ENCODE results near the gene ANGPT4.

The ANGPT4 gene, protein sequence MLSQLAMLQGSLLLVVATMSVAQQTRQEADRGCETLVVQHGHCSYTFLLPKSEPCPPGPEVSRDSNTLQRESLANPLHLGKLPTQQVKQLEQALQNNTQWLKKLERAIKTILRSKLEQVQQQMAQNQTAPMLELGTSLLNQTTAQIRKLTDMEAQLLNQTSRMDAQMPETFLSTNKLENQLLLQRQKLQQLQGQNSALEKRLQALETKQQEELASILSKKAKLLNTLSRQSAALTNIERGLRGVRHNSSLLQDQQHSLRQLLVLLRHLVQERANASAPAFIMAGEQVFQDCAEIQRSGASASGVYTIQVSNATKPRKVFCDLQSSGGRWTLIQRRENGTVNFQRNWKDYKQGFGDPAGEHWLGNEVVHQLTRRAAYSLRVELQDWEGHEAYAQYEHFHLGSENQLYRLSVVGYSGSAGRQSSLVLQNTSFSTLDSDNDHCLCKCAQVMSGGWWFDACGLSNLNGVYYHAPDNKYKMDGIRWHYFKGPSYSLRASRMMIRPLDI

DNA sequence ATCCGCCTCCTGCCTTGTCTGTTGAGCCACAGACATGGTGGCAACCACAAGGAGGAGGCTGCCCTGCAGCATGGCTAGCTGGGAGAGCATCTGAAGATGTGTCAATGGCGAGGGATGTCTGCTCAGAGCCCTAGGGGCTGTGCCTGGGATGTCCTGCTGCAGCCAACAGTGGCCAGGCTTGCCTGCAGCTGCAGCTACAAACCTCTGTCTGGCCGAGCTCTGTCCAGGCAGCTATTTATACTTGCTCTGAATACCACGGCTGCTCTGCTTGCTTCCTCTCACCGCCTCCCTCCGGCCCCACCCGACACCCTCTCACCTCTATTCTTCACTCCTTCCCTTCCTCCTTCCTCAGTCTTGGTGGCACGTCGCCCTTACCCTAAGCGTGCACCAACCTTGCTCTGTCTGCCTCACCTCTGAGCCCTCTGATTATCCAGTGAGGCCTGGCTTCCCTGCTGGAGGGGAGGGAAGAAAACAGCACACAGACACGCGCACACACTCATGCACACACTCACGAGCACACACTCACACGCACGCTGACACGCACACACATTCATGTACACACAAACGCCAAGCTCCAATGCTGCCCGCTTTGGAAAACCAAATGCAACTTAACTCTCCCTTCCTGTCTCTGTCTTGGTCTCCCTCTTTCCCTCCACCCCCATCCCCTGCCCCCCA lies at the start of gene ANGPT4:
ANGPT4 (minus strand) TSS at position 210 of the 675 bp plus-strand sequence; CDS start at position 90, 120 bp downstream.
- DNase-seq = peak; percentile 32

DNA sequence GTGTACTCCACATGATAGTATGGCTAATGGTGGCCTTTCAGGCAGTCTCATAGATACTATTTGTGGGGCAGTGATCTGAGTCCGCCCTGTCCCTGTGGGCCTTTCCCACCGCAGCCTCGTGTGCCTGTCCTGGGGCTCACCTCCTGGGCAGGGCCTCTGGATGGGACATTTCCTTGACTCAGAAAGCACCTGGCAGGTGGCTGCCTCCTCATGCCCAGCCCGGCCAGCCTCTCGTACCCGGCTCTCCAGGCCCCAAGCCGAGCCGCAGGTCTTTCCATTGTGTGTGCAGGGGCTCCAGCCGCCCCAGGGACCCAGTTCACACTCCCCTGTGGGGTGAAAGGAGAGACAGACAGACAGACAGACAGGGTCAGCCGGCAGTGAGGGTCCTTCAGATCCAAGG lies 47.7 kb upstream of the ANGPT4 start:
- DNase-seq = no peak

DNA sequence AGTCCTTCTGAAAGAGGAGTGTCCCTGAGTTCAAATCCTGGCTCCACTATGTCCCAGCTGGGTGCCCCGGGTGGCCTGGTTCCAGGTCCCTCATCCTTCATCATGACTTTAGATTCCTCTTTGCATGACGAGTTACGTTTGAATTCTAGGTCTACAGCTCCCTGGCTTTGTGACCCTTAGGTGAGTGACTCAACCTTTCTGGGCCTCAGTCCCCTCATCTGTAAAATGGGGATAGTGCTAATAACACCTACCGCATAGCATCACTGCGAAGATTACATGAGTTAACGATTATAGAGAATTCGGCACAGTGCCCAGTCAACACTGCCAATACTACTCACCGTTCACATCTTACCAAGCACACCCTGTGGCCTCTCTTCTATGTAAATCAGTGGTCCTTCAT lies 46.5 kb upstream of the ANGPT4 start:
- no peak for DNase-seq

DNA sequence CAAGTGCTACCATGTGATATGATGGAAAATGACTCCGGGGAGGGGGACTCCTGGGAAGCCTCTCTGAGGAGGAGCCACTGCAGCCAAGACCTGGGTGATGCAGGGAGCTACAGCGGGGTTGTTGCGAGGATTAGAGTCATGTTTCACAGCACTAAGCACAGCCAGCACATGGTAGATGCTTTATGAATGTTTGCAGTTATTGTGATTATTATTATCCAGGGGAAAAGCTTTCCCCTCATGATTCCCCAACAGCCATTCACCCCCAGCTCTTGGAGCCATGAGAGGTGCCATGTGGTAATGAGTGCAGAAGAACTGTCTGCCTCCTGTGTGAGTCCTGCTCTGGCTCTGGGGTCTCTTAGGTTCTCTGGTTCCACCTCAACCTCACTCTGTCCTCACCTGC lies 46.1 kb upstream of the ANGPT4 start:
- DNase-seq = no peak

DNA sequence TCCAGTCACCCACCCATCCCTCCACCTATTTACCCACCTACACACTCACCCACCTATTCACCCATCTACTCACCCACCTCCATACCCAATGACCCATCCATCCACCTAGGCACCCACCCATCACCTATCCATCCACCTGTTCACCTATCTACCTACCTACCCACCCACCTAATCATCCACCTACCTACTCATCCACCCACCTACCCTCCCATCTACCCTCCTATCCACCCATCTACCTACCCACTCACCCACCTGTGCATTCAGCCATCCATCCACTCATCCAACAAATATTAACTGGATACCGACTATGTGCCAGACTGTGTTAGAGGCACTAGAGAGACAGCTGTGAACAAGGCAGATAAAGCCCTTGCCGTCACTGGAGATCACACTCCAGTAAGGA lies 45.6 kb upstream of the ANGPT4 start:
- no peak for DNase-seq

DNA sequence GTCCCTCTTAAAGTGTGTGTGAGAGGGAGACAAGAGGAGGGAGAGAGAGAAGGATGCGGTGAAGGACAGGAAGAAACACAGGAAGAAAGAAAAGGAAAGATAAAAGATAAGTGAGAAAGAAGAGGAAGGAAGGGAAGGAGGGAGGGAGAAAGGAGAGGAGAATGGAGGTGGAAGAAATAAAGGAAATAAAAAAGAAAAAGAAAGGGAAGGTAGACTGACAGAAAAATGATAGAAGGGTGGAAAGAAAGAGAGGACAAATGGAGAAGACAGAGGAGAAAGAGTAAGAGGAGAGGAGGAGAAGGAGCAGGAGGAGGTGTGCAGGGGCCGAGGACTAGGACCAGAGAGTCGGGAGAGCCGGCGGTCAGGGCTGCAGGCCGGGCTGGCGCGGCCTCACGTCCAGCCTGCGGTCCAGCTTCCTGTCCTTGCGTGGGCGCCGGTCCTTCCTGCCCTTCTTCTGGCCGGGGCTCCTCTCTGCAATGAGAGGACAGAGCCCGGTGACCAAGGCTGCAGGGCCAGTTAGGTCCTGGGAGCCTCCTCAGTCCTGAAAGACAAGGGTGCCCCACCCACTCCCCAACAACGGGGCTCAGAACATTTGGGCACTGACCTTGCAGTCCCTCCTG lies 44.0 kb upstream of the ANGPT4 start:
- no peak for DNase-seq

DNA sequence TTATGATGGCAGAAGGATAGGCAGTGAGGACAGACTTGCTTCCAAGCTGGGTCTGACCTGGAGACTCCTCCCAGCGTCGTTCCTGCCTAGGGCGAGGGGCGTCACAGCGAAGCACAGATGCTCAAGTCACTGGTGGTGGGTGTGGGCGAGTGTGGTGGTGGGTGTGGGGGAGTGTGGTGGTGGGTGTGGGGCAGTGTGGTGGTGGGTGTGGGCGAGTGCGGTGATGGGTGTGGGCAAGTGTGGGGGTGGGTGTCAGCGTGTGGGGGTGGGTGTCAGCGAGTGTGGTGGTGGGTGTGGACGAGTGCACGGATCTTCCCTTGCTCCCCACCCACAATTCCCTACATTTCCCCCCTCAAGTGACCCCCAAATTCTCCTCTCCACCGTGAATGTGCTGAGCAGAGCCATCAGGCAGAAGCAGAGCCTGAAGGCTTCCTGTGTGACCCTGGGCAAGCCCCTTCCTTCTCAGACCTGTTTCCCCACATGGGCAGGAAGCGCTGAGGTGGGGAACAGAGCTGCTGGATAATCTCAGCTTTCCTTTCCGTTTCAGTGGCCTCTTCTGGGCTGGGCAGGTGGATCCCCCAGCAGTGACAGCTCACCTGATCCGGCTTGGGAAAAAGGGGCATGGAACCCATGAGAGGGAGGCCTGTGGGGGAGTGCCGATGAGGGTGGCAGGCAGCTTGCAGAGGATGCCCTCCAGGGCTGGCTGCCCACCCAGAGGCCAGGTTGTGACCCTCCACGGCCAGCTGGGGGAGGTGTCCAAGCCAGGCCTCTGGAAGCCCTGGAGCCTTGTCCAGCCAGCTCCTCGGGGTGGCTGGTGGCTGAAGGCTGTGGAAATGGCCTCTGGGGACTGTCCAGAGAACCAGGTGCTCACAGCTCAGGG lies 43.0 kb upstream of the ANGPT4 start:
- no peak for DNase-seq

DNA sequence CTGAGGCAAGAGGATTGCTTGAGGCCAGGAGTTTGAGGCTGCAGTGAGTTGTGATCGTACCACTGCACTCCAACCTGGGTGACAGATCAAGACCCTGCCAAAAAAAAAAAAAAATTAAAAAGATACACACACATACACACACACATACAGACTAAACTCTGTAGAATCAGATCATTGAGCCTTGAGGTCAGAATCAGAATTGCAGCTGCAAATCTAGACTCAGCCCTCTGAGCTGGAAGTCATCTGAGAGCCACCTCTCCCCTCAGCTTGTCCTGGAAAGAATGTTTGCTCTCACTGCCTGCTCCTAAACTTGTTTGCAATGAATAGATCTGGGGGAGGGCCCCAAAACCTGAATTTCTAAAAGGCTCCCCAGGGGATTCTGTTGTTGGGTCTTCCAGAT lies 41.4 kb upstream of the ANGPT4 start:
- no peak for DNase-seq

DNA sequence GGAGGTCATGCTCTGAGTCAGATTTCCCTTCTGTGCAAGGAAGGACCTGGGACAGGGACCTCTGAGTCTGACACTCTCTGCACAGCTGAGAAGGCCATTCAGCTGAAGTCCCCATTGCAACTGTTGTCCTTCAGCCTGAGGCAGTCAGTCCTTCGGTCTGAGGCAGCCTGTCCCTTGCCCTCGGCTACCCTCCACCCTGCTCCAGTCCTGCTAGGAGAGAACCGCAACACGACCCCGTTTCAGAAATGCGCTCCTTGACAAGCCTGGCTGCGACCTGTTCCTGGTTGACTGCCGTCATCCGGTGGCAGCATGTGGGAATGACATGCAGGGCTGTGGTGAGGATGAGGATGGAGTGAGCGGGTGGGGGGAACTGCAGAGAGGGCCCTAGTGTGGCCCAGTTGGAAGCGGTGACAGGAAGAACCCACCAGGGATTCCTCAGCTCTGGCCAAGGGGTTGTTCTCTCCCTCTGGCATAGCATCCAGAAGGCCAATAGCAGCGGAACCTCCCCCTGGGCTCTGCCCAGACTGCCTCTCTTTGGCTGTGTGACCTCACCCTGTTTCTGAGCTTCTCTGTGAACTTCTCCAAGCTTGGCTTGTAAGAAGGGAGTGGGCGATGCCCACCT lies 40.3 kb upstream of the ANGPT4 start:
- DNase-seq = peak; percentile 89

DNA sequence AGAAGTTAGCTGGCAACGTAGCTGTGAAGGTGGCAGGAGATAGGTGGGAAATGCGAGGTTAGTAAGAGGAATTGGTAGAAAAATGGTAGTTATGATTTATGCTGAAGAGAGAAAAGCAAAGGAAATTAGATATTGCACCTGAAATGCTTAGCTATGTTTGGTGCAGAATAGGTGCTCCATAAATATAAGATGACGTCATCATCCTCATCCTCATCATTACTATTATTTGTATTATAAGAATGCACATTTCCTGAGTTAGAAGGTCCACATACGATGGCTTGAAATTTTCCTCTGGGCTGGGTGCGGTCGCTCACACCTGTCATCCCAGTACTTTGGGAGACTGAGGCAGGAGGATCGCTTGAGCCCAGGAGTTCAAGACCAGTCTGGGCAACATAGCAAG lies 39.5 kb upstream of the ANGPT4 start:
- no peak for DNase-seq

DNA sequence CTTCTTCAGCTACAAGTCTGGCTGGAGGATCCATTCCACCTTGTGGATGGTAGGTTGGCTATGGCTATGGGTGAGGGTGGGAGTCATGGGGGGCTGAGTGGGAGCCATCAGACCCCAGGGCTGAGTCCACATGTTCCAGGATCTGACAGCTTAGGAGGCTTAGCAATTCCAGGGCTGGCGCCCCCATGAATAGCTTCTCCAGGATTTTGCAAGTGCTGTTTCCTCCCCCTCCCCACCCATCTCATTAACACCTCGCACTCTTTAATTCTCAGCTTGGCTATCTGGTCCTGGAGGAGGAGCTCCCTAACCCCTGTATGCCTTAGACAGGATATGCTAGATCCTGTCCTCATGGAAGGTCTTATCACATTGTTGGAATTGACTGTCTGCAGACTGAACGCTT lies 39.0 kb upstream of the ANGPT4 start:
- DNase-seq = no peak

DNA sequence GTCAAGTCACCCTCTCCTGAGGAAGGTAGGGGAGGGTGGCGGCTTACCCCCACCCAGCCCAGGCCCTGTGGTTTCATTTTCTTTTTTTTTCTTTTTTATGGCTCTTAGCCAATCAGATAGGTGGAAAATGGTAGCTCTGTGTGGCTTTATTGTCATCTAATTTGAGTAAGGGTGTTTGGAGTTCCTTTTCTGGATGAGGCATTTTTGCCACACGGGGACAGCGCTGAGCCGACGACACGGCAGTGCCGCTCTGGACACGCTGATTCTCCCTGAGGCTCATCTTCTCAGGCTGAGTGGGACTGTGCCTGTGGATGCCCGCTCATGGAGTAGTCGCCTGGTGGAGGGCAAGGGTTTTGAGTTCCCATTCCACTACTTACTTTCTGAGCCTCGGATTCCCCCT lies 37.6 kb upstream of the ANGPT4 start:
- peak; percentile 18 for DNase-seq

DNA sequence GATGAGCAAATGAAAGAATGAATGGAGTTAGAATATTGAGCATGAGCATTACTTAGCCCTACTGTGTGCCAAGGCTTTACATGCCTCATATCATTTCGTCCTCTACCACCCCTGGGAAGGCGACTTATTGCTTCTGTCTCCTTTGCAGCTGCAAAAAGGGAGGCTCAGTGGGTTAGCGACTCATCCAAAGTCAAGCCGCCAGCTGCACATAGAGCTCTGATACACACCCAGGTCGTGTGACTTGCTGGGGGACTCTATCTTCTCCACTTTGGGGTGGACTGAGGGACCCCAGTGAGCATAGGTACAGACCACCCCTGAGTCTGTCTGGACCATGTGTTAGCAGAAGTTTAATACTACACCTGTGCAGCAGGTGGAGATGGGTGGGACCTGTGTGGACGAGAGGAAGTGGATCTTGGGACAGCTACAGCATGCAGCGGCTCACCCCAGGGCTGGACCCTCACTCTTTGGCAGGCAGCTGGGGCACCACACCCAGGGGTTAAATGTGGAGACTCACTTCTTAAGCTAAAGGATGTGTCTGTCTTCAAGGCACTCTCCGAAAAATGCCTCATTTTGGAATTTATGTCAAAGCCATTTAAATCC lies 36.2 kb upstream of the ANGPT4 start:
- DNase-seq = no peak

DNA sequence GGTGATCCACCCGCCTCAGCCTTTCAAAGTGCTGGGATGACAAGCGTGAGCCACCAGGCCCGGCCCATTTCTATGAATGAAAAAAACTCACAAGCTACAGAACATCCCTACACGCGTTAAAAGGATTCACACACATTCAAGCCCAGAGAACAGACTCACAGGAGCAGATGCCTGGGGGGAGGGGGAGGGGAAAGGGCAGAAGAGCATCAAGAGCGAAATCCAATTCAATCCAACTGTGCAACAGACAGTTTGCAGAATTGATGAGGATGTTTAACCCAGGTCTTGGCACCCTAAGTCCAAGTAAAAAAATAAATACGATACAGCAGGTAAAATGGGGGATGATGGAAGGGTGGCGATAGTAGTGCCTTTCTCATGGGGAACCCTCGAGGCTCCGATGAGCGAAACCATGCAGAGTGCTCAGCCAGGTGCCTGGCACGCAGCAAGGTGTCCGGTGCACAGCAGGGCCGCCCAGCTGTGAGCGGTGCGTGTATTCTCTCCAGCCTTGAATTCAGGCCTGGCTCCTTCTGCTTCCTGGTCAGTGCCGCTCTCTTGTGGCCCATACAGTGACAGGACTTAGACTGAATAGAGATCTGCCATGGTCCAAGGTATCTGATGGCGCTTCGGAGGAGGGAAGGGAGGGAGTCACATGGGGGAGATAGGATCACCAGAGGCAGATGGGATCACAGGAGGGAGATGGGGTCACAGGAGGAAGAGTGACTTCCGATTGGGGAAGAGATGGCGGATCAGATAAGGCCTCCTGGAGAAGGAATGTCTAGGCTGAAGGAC lies 35.4 kb upstream of the ANGPT4 start:
- no peak for DNase-seq

DNA sequence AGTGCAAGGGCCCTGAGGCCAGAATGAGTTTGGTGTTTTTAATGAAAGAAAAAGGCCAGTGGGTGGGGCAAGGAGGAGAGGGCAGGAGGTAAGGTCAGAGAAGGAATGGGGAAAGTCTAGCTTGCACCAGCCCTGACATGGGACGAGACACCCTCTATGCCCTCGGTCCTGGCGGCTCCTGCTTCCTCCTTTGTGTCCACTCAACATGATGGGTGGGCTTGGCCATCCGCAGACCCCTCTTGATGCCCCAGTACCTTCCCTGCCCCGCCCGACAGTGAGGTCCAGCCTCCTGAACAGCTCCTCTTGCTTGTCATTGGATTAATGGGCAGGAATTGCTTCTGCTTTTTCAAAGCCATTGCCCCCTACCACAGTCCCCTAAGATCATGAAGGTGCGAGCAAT lies 33.6 kb upstream of the ANGPT4 start:
- DNase-seq = no peak

DNA sequence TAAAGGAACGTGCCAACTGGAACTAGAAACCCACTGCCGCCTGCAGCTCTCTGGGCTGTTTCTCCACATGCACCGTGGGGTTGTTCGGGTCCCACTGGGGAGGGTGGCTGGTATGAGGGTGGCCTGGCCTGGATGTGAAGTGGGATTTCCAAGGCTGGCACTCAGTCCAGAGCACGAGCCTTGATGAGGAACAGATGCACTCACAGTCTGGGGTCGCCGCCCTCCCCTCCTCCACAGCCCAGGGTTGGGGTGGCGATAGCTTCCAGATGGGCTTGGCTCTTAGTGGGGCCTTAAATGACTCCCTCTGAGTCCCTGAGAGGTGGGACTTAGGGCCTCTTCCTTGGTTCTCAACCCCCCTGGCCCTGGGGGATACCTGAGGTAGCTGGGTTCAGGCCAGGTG lies 30.7 kb upstream of the ANGPT4 start:
- no peak for DNase-seq

DNA sequence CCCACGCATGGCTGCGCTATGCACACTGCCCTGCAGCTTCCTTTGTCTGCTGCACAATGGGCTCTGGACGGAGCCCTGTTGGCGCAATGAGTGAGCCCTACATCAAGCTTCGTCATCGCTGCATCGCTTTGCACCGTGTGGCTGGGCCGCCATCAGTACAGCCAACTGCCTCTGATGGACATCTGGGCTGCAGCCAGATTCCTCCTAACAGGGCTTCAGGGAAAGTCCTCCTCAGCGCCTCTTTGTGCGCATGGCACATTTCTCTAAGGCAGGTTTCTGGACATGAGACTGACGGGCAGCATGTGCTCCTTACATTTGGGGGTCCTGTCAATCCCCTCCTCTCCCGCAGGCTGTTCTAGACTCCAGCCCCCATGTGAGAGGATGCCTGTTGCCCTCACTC lies 29.7 kb upstream of the ANGPT4 start:
- DNase-seq = no peak

DNA sequence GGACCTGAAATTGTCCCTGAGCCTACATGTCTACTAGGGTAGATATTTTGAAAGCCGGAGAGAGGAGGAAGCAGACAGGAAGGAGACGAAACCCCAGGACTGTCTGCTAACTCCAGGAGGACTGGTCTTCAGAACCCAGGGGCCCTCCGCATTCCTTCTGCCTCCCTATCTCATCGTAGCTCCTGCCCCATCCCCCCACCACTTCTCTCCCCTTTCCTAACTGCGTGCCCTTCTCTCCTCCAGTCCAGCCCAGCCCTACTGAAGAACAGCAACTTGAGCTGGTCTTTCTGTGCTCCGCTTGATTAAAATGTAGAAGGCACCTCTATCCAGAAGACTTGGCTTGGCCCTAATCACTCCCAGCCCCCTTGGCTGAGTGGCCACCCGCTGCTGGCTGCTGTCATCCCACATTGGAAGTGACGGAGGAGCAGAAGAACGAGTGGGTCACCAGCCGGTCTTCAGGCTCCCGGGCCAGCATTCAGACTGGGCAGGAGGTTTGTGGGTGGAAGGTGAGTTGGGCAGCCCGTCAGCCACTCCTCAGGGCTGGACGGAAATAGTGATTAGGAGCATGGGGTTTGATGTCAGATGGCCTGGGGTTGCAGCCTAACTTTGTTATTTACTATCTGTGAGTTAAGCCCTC lies 28.8 kb upstream of the ANGPT4 start:
- no peak for DNase-seq

DNA sequence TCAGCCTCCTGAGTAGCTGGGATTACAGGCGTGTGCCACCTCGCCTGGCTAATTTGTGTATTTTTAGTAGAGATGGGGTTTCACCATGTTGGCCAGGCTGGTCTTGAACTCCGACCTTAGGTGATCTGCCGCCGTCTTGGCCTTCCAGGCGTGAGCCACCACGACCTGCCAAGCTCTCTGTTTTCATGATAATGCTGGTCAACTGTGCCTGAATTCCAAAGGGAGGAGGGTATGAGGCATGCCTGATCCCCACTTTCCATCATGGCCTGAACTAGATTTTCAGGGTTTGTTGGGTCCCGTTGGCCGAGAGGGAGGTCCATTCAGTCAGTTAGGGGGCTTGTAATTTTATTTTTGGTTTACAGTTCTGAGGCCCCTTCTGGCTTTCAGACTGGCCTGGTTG lies 28.0 kb upstream of the ANGPT4 start:
- DNase-seq = no peak

DNA sequence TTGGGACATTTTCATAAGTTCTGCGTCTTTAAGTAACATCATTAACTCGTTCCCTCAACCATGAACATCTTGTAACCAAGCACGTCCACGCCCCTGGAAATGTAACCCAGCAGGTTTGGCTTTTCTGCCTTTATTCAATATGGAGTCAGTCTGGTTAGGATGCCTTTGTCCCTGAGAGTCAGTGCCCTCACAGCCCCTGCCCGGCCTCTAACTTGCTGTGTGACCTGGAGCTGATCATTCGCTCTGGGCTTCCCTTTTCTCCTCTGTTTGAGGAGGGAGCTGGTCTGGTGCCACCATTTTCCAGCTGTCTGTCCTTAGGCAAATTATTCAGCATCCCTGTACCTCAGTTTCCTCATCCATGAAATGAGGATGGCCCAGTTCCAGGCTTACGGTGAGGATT lies 26.5 kb upstream of the ANGPT4 start:
- no peak for DNase-seq

DNA sequence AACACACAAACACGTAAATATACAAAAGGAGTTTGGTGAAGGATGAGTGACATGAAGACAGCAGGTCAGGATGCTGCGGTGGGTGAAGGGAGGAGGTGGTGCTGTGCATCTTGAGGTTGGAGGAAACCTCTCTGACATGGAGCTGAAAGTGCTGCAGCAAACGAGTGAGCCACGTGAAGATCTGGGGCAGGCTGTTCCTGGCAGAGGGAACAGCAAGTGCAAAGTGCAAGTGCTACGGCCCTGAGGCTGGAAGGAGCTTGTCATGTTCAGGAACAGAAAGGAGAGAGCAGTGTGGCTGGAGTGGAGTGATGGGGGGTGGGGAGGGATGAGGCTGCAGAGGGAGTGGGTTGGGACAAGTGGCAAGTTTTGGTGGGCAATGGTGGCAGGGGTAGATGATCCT lies 24.8 kb upstream of the ANGPT4 start:
- DNase-seq = no peak
